GM23338 (cell line): ENCODE data around the gene PGP. TPM values are rescaled to one million over a fixed set of nuclear protein-coding genes. Genes with fewer than 3 reads are reported as not detected.

Experiments
- CREB1 ChIP-seq: fragments of 250-450 bp; sonication (Bioruptor Pico); IDR thresholded peaks from 2 replicates; pipeline ENCODE4 v1.5.0; 2020; ENCODE audit warnings: low read depth, mild to moderate bottlenecking, moderate library complexity
- ETS1 ChIP-seq: IDR thresholded peaks from 2 replicates; pipeline ENCODE4 v1.6.1; 2016; ENCODE audit warnings: antibody characterized with exemption
- EZH2 ChIP-seq: fragments of 200-600 bp; sonication (generic); IDR thresholded peaks from one replicate; pipeline ENCODE4 v1.8.0; 2017; ENCODE audit warnings: antibody characterized with exemption, mild to moderate bottlenecking, low read depth; ENCODE audit not compliant: unreplicated experiment
- EZH2phosphoT487 ChIP-seq: fragments of 200-600 bp; sonication (generic); IDR thresholded peaks from one replicate; pipeline ENCODE4 v1.8.1; 2018; ENCODE audit warnings: antibody characterized with exemption; ENCODE audit not compliant: unreplicated experiment
- JUNB ChIP-seq: IDR thresholded peaks from one replicate; pipeline ENCODE4 v1.6.1; 2016; ENCODE audit warnings: antibody characterized with exemption; ENCODE audit not compliant: unreplicated experiment
- NANOG ChIP-seq: IDR thresholded peaks from 2 replicates; pipeline ENCODE4 v1.6.1; 2016; ENCODE audit warnings: antibody characterized with exemption, borderline replicate concordance
- POLR2AphosphoS5 ChIP-seq: IDR thresholded peaks from 2 replicates; pipeline ENCODE4 v1.6.1; 2016; ENCODE audit warnings: antibody characterized with exemption, low read depth
- REST ChIP-seq: IDR thresholded peaks from one replicate; pipeline ENCODE4 v1.6.1; 2018; ENCODE audit warnings: antibody characterized with exemption; ENCODE audit not compliant: unreplicated experiment
- STAT1 ChIP-seq: IDR thresholded peaks from one replicate; pipeline ENCODE4 v1.6.1; 2016; ENCODE audit warnings: antibody characterized with exemption; ENCODE audit not compliant: unreplicated experiment
- ZNF114 ChIP-seq: fragments of 250-450 bp; sonication (Bioruptor Pico); IDR thresholded peaks from 2 replicates; pipeline ENCODE4 v1.5.0; 2020; ENCODE audit warnings: mild to moderate bottlenecking, moderate library complexity
- ZNF331 ChIP-seq: fragments of 250-450 bp; sonication (Bioruptor Pico); IDR thresholded peaks from 2 replicates; pipeline ENCODE4 v1.5.0; 2020; ENCODE audit warnings: low read depth, mild to moderate bottlenecking, moderate library complexity
- ZNF462 ChIP-seq: fragments of 250-450 bp; sonication (Bioruptor Pico); IDR thresholded peaks from 2 replicates; pipeline ENCODE4 v1.5.0; 2020; ENCODE audit warnings: mild to moderate bottlenecking, moderate library complexity
- polyA plus RNA-seq: library from polyadenylated mRNA; unstranded; fragments of >200 nt; fragmentation: Nextera tagmentation; extraction: Ambion mirVana; gene quantifications from 2 replicates; pipeline ENCODE4 v1.2.1, GENCODE V29; 2016
- total RNA-seq: library from RNA; depleted of rRNA; stranded (reverse); fragments of >200 nt; shearing (Covaris generic); gene quantifications from 2 replicates; pipeline ENCODE4 v1.2.3, GENCODE V29; 2014

The PGP gene
- total and polyA plus RNA-seq, 2 experiments from 2014 or later = 44.4 to 80.3 TPM

GRCh38 chr16:2206780-2207433 is 7.7 kb downstream of the PGP start (continued):
- TF ChIP-seq ZNF462 (CRISPR knock-in tag) = no peak
- no peak for TF ChIP-seq ZNF114 (CRISPR knock-in tag)
- no peak for TF ChIP-seq REST
- no peak for TF ChIP-seq JUNB
- TF ChIP-seq ETS1 = no peak
- no peak for TF ChIP-seq ZNF331 (CRISPR knock-in tag)
- TF ChIP-seq POLR2AphosphoS5 = no peak
- TF ChIP-seq STAT1 = no peak
- no peak for TF ChIP-seq EZH2
- TF ChIP-seq EZH2phosphoT487 = no peak
- TF ChIP-seq NANOG = no peak
- TF ChIP-seq CREB1 = no peak
